IPS DF 4.7 (cell line): ENCODE results near the gene DDX6.
"Not testable (repeated sequence)": the region's sequence is repeated elsewhere in the genome, so short reads cannot be mapped to it uniquely, and the experiment has no call there.

Experiments
- DNase-seq: peaks from one replicate; pipeline ENCODE4 v3.0.0-alpha.2; 2013; ENCODE audit warnings: low spot score; ENCODE audit errors: extremely low read depth

DDX6 gene

GRCh38 chr11:118791961-118792569, 1.1 kb upstream of the DDX6 start:
- no peak for DNase-seq

GRCh38 chr11:118790357-118791110, 430 bp downstream of the DDX6 start:
- DNase-seq, result no peak

DNA sequence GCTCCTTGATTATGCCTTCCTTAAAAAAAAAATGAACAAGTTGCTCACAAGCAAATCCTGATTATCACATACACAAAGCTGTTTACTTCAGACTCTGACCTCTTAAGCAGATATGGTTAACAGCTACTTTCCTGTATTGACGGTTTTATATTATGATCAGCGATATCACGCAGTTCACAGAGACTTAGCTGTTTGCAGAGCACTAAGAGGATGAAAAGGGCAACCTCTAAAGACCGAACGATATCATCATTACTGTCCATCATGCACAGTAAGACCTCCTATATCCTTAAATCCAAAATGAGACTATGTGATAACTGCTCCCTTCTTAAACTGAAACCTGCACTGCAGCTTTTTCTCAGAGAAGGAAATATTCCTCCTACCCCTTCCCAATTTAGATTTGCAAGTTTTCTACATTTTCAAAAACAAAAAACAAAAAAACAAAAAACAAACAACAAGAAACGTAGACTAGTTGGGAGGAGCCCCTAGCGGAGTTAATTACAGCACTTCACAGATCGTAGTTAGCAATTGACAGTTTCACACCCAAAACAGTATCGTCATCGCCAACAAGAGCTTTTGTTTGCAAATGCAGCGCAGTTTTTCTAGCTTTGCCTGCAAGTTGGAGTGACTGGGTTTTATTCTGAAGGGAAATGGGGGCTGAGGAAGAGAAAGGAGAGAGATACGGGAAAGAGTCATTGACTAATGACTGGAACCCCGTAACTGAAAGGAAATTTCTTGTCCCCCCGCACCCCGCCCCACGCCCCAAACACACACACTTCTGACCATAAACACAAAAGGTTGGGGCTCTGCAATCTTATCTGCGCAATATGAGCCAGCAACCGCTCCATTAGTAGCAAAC, 1.2 kb downstream of the DDX6 start:
- DNase-seq, result no peak

GRCh38 chr11:118786657-118787056, 4.3 kb downstream of the DDX6 start:
- no peak for DNase-seq

DNA sequence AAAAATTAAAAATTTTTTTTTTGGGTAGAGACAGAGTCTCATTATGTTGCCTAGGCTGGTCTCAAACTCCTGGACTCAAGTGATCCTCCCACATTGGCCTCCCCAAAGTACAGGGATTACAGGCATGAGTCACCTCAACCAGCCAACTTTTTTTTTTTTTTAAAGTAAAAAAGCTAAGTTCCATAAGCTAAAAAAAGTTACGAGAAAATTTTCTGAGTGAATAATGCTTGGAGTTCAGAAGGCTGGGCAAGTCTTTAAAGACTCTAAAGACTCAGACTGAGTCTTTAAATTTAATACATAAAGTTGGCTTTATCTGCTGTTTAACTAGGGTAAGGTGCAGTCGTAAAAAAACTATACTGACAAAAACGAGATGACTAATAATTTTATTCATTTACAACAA, 5.6 kb downstream of the DDX6 start:
- no peak for DNase-seq

DNA sequence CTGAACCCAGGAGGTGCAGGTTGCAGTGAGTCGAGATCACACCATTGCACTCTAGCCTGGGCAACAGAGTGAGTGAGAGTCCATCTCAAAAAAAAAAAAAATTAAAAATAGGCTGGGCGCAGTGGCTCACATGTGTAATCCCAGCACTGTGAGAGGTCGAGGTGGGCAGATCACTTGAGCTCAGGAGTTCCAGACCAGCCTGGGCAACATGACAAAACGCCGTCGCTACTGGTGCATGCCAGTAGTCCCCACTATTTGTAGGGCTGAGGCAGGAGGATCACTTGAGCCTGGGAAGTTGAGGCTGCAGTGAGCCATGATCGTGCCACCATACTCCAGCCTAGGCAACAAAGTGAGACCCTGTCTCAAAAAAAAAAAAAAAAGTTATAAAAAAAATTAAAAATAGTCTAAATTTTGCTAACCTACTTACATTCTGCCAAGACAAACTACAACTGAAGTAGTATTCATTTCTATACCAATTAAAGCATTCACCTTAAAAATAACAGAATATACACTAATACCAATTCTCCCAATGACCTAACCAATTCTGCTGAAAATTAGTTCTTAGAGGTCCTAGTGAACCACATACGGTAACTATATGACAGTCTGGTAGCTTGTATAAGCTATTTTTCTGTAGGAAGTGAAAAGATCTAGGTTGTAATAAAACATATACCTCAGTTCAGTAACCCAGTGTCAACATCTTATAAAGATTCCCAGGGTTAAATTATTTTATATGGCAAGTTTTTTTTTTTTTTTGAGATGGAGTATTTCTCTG, 7.1 kb downstream of the DDX6 start:
- DNase-seq, result no peak

DNA sequence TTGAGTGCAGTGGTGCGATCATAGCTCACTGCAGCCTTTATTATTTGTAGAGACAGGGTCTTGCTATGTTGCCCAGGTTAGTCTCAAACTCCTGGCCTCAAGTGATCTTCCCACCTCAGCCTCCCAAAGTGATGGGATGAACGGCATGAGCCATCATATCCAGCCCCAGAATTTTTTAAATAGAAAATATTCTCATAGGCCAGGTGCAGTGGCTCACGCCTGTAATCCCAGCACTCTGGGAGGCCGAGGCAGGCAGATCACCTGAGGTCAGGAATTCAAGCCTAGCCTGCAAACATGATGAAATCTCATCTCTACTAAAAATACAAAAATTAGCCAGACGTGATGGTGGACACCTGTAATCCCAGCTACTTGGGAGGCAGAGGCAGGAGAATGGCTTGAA, 7.6 kb downstream of the DDX6 start:
- DNase-seq, result not testable (repeated sequence)

DNA sequence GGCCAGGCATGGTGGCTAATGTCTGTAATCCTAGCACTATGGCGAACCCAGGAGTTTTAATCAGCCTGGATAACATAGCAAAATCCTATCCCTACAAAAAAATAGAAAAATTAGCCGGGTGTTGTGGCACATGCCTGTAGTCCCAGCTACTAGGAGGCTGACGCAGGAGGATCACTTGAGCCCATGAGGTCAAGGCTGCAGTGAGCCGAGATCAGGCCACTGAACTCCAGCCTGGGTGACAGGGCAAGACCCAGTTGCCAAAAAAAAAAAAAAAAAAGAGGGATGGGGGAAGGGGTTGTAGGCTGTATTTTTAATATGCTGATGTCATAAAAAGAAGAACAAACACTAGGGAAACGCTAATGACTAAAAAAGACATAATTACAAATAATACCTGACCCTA, 12.1 kb downstream of the DDX6 start:
- no peak for DNase-seq

GRCh38 chr11:118774032-118774431, 16.9 kb downstream of the DDX6 start:
- no peak for DNase-seq

GRCh38 chr11:118771547-118772288, 19.2 kb downstream of the DDX6 start:
- DNase-seq, result no peak

DNA sequence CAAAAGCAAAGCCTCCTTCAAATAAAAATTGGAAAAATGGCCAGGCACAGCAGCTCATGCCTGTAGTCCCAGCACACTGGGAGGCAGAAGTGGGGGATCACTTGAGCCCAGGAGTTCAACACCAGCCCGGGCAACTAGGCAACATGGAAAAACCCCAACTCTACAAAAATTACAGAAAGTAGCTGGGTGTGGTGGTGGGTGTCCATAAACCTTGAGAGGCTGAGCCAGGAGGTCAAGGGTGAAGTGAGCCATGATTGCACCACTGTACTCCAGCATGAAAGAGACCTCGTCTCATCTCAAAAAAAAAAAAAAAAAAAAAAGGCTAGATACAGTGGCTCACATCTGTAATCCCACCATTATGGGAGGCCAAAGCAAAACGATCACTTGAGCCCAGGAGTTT, 22.3 kb downstream of the DDX6 start:
- no peak for DNase-seq

GRCh38 chr11:118766035-118766434, 24.9 kb downstream of the DDX6 start:
- no peak for DNase-seq

DNA sequence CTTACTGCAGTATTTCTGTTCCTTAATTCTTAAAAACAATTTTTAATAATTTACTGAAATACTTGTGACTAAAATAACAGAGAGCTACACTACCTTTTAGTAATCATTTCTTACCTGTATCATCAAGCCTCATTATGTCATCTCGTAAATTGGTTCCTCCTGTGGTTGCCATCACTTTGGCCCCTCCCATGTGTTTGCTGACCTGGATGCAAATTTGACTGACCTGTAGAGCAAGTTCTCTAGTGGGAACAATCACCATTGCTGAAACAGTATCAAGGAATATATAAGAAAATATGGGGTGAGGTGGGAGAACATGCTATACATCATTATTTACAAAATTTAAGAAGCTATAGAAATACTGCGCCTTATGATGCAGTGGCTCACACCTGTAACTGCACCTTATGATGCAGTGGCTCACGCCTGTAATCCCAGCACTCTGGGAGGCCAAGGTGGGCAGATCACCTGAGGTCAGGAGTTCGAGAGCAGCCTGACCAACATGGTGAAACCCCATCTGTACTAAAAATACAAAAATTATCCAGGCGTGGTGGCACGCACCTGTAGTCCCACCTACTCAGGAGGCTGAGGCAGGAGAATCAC, 25.8 kb downstream of the DDX6 start:
- DNase-seq, result not testable (repeated sequence)

- DNase-seq, result no peak
Observed at GRCh38 chr11:118763041-118763440, 27.9 kb downstream of the DDX6 start.

DNA sequence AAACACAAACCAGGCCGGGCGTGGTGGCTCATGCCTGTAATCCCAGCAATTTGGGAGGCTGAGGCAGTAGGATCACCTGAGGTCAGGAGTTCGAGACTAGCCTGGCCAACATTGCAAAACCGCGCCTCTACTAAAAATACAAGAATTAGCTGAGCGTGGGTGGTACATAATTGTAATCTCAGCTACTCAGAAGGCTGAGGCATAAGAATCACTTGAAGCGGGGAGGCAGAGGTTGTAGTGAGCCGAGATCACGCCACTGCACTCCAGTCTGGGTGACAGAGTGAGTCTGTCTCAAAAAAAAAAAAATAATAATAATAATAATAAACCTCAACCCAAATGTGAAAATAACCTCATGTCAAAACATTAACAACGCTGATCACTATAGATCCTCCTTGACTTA, 29.0 kb downstream of the DDX6 start:
- not testable (repeated sequence) for DNase-seq

- no peak for DNase-seq
Observed at GRCh38 chr11:118757876-118758399, 33.0 kb downstream of the DDX6 start.

- no peak for DNase-seq
Observed at GRCh38 chr11:118752654-118753053, 38.3 kb downstream of the DDX6 start.

GRCh38 chr11:118749429-118749828, 41.5 kb downstream of the DDX6 start:
- no peak for DNase-seq

GRCh38 chr11:118748056-118748455, 42.9 kb downstream of the DDX6 start:
- DNase-seq, result no peak

DNA sequence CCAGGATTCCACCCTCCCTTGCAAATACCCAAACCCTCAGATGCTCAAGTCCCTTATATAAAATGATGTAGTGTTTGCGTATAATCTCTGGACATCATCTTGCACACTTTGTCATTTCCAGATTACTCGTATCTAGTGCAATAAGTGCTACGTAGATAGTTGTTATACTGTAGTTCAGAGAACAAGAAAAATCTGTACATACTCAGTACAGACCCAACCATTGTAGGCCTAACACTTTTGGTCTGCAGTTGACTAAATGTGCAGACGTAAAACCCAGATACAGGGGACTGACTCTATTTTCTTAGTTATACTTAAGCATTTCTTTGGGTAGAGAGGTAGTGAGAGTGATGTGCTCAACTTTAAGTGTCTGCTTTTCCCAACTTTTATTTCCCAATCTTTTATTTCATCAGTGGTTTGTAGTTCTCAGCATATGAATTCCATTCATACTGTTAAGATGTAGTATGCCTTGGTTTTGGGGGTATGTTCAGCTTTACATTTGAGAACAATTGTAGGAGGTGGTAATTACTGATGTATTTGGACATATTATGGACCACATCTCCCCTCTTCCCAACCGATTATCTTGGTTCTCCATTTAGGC, 43.9 kb downstream of the DDX6 start:
- no peak for DNase-seq
